Activated CD4-positive, alpha-beta T cell treated with anti-CD3 and anti-CD28 coated beads, Interleukin-2, amount 10 ng/mL, durations not matched to agents 7 days and 5 days (primary cell): ENCODE results near the gene FLAD1. TPM values are rescaled to one million over a fixed set of nuclear protein-coding genes. Genes with fewer than 3 reads are reported as not detected.

Source experiments
- CTCF ChIA-PET: fragments of 350-600 bp; sonication (Branson Sonifier 250); formaldehyde crosslinking; loops from one replicate; lab custom pipeline; 2021; ENCODE audit warnings: antibody characterized with exemption; lab: Charles Lee
- POLR2A ChIA-PET: fragments of 350-600 bp; sonication (Branson Sonifier 250); formaldehyde crosslinking; loops from one replicate; lab custom pipeline; 2021; ENCODE audit warnings: antibody characterized with exemption; lab: Charles Lee
- DNase-seq: peaks from one replicate; pipeline ENCODE4 v3.0.0-alpha.2; 2020
- H3K27ac Mint-ChIP-seq: one replicate; pipeline ENCODE4 v1.8.0; 2021; ENCODE audit warnings: mild to moderate bottlenecking, moderate library complexity, mixed read lengths
- H3K27me3 Mint-ChIP-seq: one replicate; pipeline ENCODE4 v1.8.0; 2021; ENCODE audit warnings: mixed read lengths
- H3K36me3 Mint-ChIP-seq: one replicate; pipeline ENCODE4 v1.8.0; 2021; ENCODE audit warnings: low read depth, mixed read lengths
- H3K4me1 Mint-ChIP-seq: one replicate; pipeline ENCODE4 v1.8.0; 2021; ENCODE audit warnings: mixed read lengths
- H3K4me3 Mint-ChIP-seq: one replicate; pipeline ENCODE4 v1.8.0; 2021; ENCODE audit warnings: mild to moderate bottlenecking, moderate library complexity, mixed read lengths
- H3K9me3 Mint-ChIP-seq: one replicate; pipeline ENCODE4 v1.8.0; 2021; ENCODE audit warnings: mixed read lengths
- total RNA-seq, 2 experiments: library from RNA; stranded (reverse); gene quantifications; one replicate each; pipeline ENCODE4 v1.2.3, GENCODE V29; 2021

The FLAD1 gene
- total RNA-seq, 2 experiments from 2014 or later = 41.2 to 41.3 TPM

DNA sequence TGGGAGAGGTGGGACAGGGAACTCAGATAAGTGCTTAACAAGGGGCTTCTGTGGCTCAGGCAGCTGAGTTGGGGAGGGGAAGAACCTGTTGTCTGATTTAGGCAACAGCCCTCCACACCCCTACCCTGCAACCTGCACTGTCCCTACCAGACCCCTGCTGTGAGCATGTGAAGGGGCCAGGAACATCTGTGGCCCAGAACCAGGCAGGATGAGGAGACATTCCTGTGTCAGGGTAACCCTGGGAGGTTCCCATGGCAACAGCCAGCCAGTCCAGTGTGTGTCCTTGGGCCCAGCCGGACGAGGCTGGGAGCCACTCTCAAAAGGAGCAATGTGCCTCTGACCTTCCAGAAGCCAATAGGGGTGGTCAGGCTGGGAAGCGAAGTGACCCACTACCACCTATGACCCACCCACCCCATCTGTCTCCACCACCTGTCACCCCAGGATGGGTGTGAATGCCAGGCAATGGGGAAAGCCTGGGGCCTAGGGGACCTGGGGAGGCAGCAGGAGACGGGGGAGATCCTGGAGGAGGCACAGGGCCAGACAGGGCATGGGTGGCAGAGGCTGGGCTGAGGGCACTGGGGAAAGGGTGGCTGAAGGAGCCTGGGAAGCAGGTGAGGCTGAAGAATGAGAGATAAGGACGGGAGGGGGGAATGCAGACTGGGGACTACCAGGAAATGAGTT lies 41.7 kb upstream of the FLAD1 start:
- H3K9me3 Mint-ChIP-seq = no peaks in the 10 kb centered on the region
- H3K27me3 Mint-ChIP-seq = no peaks in the 10 kb centered on the region
- CTCF ChIA-PET = interaction anchor here (0.8 to 1.9 kb wide), 4 partner anchors 20 to 170 kb away, joined by 3 to 9 read pairs (median 4); partner anchors contain the start of gene PYGO2
- H3K36me3 Mint-ChIP-seq = peaks cover 14% of the 10 kb centered on the region
- POLR2A ChIA-PET = interaction anchor here (1.2 kb wide), 1 partner anchor 14 kb away, joined by 3 read pairs; no protein-coding TSS in a partner anchor
- H3K4me3 Mint-ChIP-seq = no peak overlapping the region
- no peak for DNase-seq
- H3K4me1 Mint-ChIP-seq = peaks cover 68% of the 10 kb centered on the region
- H3K27ac Mint-ChIP-seq = peak overlapping the region; percentile 88

DNA sequence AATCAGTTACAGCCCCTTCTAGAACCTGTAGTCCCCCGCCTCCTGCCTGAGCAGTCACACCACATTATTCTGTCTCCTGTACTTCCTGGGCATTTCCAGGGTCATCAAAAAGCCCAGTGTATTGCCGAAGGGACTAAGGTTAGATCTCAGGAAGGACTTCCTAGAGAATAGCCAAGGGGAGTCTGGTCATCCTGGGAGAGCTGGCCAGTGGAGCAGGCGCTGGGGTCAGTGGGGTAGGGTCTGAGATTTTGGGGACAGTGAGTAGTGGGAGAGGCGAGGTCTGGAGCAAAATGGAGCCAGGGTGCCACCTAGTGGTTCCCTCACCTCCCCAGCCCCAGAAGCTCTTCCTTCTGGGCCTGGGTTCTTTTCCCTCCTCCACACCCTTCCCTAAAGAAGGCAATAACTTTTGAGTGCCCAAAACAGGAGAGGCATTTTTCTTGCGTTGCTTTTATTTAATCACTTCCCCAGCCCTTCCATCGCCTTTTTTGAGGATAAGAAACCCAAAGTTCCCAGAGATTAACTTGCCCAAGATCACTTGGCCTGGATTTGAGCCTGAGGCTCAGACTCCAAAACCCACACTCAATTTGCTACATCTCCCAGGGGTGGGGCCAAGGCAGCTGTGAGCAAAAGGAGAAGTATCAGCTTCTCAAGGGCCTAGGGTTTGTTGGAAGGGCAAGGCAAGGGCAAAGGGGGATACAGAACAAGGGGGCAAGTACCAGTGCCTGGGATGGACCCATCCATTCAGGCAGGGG lies 39.3 kb upstream of the FLAD1 start:
- ChIA-PET CTCF (interaction anchor here (0.5 to 2.0 kb wide), 15 partner anchors 63 to 647 kb away, joined by 3 to 8 read pairs (median 3); partner anchors contain the start of genes CHRNB2 and KRTCAP2), POLR2A (interaction anchor here (0.6 to 1.6 kb wide), 3 partner anchors 12 to 229 kb away, joined by 3 to 7 read pairs (median 4); partner anchors contain the start of gene PBXIP1)
- H3K9me3 Mint-ChIP-seq = no peaks in the 10 kb centered on the region
- peak overlapping the region; percentile 88 for H3K27ac Mint-ChIP-seq
- peak; percentile 43 for DNase-seq
- peaks cover 57% of the 10 kb centered on the region for H3K4me1 Mint-ChIP-seq
- H3K27me3 Mint-ChIP-seq = no peaks in the 10 kb centered on the region
- H3K4me3 Mint-ChIP-seq = no peak overlapping the region
- peaks cover 26% of the 10 kb centered on the region for H3K36me3 Mint-ChIP-seq

DNA sequence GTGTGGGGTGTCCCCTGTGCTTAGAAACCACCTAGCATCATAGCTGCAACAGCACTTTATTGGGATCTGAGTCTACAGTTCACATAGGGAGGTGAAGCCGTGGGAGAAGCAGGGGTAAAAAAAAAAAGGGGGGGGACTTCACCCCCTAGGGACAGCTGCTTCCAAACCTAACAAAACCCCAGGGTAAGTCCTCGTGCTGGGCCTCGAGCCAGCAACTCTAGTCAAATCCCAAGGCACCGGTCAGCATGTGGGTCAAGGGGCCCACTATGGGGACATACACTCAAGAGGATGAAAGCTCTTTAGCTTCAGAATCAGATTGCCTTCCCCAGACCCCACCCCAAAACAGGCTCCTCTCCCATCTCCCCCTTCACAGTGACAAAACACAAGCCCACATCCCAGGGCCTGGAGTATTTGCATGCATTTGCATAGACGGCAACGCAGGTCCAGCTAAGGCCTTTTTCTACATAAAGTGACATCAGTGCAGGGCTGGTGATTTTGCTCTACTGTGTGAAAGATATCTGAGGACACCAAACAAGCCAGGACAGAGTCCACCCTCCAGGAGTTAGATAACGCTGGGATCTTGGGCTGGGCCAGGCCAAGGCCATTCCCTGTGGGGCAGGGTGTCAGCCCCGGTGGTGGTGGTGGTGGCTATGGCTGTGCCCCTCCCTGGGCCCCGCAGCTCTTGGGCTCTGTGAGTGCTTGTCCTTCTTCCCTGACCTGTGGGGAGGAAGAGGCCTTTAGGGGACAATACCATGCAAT lies 38.6 kb upstream of the FLAD1 start:
- H3K27ac Mint-ChIP-seq = peak overlapping the region; percentile 38

DNA sequence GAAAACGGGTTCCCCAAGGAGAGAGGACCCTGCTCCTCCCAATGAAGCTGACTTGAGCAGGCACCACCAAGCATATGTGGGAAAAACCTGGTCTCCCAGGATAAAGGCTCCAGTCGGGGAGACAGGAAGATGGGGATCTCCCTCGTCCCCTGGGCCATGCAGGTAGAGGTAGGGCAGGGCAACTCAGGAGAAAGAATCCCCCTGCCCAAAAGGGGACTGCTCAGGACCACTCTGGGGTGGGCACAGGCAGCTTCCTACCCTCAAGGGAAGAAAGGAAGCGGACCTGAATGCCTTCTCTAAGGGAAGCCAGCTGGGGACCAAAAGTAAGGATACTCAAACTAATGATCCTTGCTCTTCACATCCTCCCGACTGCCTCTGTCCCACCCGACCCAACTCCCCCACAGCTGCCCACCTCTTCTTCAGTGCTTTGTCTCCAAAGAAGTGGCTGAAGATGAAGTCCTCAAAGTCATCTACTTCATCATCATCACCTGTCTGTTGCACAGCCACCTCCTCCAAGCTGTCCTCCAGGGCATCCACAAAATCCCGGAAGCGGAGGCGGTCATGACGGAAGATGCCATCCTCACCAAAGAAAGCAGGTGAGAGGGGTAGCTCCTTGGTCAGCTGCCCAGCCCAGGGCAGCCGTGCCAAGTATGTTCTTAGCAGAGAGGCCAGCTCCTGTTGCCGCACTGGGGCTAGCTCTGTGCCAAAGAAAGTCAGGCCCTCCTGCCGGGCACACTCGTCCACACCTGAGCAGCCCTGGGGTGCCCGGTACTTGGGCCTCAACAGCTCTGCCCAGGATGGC lies 37.8 kb upstream of the FLAD1 start:
- DNase-seq = no peak
- Mint-ChIP-seq H3K27me3 (no peaks in the 10 kb centered on the region), H3K27ac (no peak overlapping the region), H3K4me3 (no peak overlapping the region), H3K36me3 (peaks cover 28% of the 10 kb centered on the region), H3K9me3 (no peaks in the 10 kb centered on the region), H3K4me1 (peaks cover 52% of the 10 kb centered on the region)
- CTCF ChIA-PET = interaction anchor here (1.0 to 2.0 kb wide), 7 partner anchors 8 to 385 kb away, joined by 3 to 6 read pairs (median 3); partner anchors contain the start of gene PMVK
- POLR2A ChIA-PET = interaction anchor here (0.5 kb wide), 1 partner anchor 38 kb away, joined by 3 read pairs; no protein-coding TSS in a partner anchor

More for the DNA sequence above, 38.6 kb upstream of the FLAD1 start:
- no peak overlapping the region for H3K4me3 Mint-ChIP-seq
- no peaks in the 10 kb centered on the region for H3K27me3 Mint-ChIP-seq
- peaks cover 28% of the 10 kb centered on the region for H3K36me3 Mint-ChIP-seq
- POLR2A ChIA-PET = interaction anchor here (1.6 kb wide), 1 partner anchor 11 kb away, joined by 7 read pairs; the partner anchor contains the start of gene PBXIP1
- CTCF ChIA-PET = interaction anchor here (0.5 to 2.0 kb wide), 16 partner anchors 62 to 648 kb away, joined by 3 to 8 read pairs (median 3); partner anchors contain the start of genes CHRNB2 and KRTCAP2
- no peaks in the 10 kb centered on the region for H3K9me3 Mint-ChIP-seq
- DNase-seq = no peak
- peaks cover 56% of the 10 kb centered on the region for H3K4me1 Mint-ChIP-seq

DNA sequence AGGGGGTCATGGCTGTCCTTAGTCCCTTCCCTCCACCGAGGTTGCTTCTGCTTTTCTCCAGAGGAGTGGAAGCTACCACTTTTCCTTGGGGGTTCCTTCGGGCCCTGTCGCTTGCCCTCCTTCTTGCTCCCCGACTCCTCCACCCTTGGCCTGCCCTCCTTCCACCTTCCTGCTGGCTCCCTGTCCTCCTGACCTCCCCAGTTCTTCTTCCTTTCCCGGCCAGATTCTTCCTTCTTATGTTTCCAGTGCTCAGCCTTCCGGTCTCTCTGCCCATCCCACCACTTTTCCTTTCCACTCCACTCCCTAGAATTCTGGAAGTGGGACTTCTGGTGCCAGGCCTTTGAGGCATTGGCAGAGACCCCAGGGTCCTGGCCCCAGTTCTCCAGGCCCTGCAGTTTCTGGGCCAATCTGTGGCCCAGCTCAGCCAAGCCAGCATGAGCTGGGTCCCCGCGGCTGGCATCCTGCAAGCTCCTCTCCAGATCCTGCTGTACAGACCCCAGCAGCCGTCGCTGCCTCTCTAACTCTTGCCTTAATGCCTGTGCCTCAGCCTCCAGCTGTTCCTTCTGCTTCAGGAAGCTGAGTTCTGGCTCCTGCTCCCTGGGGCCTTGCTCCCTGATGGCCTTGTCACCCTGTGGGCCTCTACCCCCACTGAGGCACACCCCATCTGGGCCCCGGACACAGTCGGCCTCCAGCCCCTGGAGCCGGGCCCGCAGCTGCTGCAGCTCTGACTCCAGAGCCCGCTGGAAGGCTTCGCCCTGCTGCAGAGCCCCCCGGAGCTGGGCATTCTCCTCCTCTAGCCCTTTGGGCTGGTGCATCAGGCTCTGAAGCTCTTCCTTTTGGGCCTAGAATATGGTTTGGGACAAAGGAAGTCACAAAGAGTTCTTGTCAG lies 36.9 kb upstream of the FLAD1 start:
- H3K27ac Mint-ChIP-seq = peak overlapping the region; percentile 41
- no peaks in the 10 kb centered on the region for H3K27me3 Mint-ChIP-seq
- no peak overlapping the region for H3K4me3 Mint-ChIP-seq
- no peaks in the 10 kb centered on the region for H3K9me3 Mint-ChIP-seq
- DNase-seq = no peak
- H3K4me1 Mint-ChIP-seq = peaks cover 52% of the 10 kb centered on the region
- ChIA-PET POLR2A (interaction anchor here (0.5 kb wide), 1 partner anchor 39 kb away, joined by 3 read pairs; no protein-coding TSS in a partner anchor), CTCF (interaction anchor here (0.5 to 1.4 kb wide), 4 partner anchors 9 to 332 kb away, joined by 3 to 6 read pairs (median 3); partner anchors contain the start of gene PMVK)
- H3K36me3 Mint-ChIP-seq = peaks cover 34% of the 10 kb centered on the region

DNA sequence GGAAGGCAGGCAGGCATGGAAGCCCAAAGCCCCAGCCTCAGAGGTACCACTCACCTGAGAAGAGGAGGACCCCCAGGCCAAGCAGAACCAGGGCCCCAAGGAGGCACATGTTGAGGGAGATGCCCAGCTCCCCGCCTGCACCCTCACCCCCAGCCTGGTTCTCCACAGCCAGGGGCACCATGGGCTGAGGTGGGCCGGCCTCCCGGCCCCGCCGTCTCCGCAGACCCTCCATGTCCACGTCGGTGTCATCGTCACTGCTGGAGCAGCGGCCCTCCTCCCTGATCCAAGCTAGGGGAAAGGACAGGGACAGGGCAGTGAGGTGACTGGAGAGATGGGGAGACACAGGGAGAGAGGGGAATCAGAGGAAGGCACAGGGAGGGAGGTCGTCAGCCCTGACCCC lies 35.1 kb upstream of the FLAD1 start:
- no peak overlapping the region for H3K27ac Mint-ChIP-seq
- no peaks in the 10 kb centered on the region for H3K9me3 Mint-ChIP-seq

DNA sequence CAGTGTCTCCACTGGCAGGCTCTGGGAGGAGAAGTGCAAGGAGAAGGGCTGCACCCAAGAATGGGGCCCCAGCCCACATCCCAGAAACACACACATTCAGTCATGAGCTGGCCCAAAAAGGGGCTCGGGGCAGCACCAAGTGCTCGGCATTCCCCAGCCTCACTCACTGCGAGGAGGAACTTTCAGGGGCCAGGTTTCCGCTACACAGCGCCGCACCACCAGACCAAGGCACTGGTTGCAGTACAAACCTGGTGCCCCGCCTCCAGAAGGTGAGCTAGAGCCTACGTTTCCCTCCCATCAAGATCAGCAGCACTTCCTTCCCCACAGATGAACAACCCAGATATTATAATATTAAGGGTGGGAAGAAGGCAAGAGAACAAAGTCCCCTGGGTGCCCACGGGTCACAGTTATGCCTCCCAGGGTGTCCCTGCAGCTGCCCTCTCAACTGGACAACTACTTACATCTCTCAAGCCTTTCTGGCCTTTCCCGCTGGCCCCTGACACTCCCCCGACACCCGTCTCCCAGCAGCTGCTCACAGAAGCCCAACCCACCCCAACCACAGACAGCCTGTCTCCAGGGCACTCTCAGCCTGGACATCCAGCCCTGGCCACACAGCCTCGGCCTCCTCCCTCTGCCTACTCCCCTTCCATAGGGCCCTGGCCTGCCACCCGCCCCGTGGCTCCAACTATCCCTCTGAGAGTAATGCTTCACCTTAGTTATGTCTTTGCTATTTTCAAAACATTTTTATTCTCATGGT lies 31.1 kb upstream of the FLAD1 start:
- ChIA-PET POLR2A (interaction anchor here (1.1 kb wide), 1 partner anchor 31 kb away, joined by 3 read pairs; the partner anchor contains the start of gene FLAD1), CTCF (interaction anchor here (0.6 to 3.5 kb wide), 9 partner anchors 10 to 458 kb away, joined by 3 to 11 read pairs (median 5); partner anchors contain the start of gene PYGO2)
- Mint-ChIP-seq H3K27me3 (no peaks in the 10 kb centered on the region), H3K27ac (peak overlapping the region; percentile 96), H3K36me3 (peaks cover 48% of the 10 kb centered on the region), H3K4me1 (peaks cover 75% of the 10 kb centered on the region), H3K4me3 (peak overlapping the region; percentile 72), H3K9me3 (no peaks in the 10 kb centered on the region)
- DNase-seq = peak; percentile 71

More for the DNA sequence above, 35.1 kb upstream of the FLAD1 start:
- Mint-ChIP-seq H3K4me3 (no peak overlapping the region), H3K36me3 (peaks cover 42% of the 10 kb centered on the region), H3K4me1 (peaks cover 52% of the 10 kb centered on the region), H3K27me3 (no peaks in the 10 kb centered on the region)
- POLR2A ChIA-PET = no interaction called here
- no peak for DNase-seq
- CTCF ChIA-PET = interaction anchor here (0.7 to 1.5 kb wide), 3 partner anchors 11 to 96 kb away, joined by 3 to 4 read pairs (median 3); partner anchors contain the start of genes PMVK and PYGO2

DNA sequence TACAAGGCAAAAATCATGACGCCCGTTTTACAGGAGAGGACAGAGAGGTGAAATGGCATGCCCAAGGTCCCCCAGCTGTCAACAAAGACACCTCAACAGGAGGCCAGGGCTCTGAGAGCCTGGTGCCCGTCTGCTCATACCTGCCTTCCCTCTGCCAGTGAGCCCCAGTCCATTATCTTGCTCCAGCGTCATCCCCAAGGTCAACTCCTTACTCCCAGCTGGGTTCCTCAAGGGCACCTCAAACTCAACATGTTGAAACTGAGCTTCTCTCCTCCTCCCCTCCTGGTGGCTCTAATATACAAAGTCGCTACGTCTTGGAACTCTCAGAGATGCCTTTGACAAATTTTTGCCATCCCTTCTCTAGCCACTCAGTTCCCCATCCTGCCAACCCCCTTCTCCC lies 30.5 kb upstream of the FLAD1 start:
- POLR2A ChIA-PET = interaction anchor here (1.1 kb wide), 1 partner anchor 30 kb away, joined by 3 read pairs; the partner anchor contains the start of gene FLAD1

DNA sequence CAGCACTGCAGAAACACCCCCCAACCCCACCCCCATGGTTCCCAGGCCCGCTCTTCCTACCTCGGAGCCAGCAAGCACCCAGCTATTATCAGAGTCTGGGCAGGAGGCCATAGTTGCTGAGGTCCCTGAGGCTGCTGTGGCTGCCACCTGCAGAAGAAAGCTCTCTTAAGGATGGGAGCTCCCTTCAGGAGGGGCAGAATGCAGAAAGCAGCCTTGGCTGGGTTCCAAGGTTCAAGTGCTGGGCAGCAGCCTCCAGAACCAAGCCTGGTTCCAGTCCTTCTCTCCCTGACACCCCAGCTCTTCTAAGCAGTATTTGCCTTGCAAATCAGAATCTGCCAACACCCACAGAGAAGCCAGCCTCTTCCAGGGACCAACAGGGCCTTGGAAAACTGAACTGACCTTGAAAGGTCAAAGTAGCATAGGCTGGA lies 29.5 kb upstream of the FLAD1 start:
- Mint-ChIP-seq H3K4me1 (peaks cover 87% of the 10 kb centered on the region), H3K27me3 (no peaks in the 10 kb centered on the region), H3K36me3 (peaks cover 44% of the 10 kb centered on the region), H3K27ac (peak overlapping the region; percentile 96), H3K4me3 (peak overlapping the region; percentile 96), H3K9me3 (no peaks in the 10 kb centered on the region)
- DNase-seq = no peak
- ChIA-PET CTCF (interaction anchor here (0.9 to 3.5 kb wide), 4 partner anchors 8 to 46 kb away, joined by 3 to 11 read pairs (median 6); partner anchors contain the start of genes FLAD1 and PYGO2), POLR2A (no interaction called here)

More for the DNA sequence above, 30.5 kb upstream of the FLAD1 start:
- CTCF ChIA-PET = interaction anchor here (0.6 to 3.5 kb wide), 9 partner anchors 9 to 458 kb away, joined by 3 to 11 read pairs (median 5); partner anchors contain the start of gene PYGO2
- H3K27me3 Mint-ChIP-seq = no peaks in the 10 kb centered on the region
- H3K36me3 Mint-ChIP-seq = peaks cover 46% of the 10 kb centered on the region
- H3K9me3 Mint-ChIP-seq = no peaks in the 10 kb centered on the region
- peak overlapping the region; percentile 96 for H3K27ac Mint-ChIP-seq
- H3K4me1 Mint-ChIP-seq = peaks cover 81% of the 10 kb centered on the region
- H3K4me3 Mint-ChIP-seq = peak overlapping the region; percentile 72
- DNase-seq = no peak
